HG03108 (cell line): Measurements from ENCODE around the gene VGLL4.

Experiments
- ATAC-seq: cut with Tn5 transposase; IDR thresholded peaks from one replicate; pipeline ENCODE4 v1.9.1; 2021; ENCODE audit warnings: moderate library complexity; ENCODE audit not compliant: unreplicated experiment

The VGLL4 gene

DNA sequence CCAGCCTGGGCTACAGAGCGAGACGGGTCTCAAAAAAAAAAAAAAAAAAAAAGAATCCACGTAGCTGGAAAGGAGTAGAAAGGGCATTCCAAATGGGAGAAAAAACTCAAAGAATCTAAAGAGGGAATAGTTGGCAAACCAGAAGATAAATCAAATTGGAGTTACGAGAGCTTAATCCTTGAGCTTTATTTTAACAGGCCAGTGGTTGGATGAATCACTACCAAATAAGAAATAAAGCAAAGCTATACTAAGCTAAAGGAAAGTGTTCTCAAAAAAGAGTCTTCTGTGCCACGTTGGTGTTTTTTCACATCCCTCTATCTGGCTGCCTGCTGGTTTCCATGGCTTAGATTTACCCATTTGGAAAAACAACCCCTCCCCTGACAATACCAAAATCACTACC is 14.0 kb downstream of the VGLL4 start:
- ATAC-seq: no peak

DNA sequence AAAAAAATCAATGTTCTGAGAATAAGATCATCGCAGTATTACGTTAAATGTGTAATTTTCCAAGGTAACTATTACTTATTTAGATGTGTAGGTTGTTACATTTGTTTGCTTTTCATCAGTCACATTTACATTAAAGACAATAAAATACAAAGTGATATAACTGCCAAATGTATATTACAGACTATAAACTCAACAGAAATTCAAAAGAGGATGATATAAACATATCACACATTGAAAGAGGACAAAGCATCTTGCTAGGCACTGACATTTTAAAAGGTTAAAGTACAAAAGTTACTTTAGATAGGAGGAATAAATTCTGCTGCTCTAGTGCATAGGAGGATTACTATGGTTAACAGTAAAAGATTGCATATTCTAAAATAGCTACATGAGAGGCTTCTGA is 16.1 kb downstream of the VGLL4 start:
- no peak for ATAC-seq

- ATAC-seq: peak; percentile 66
Measured at GRCh38 chr3:11626084-11626463, 17.6 kb downstream of the VGLL4 start.

DNA sequence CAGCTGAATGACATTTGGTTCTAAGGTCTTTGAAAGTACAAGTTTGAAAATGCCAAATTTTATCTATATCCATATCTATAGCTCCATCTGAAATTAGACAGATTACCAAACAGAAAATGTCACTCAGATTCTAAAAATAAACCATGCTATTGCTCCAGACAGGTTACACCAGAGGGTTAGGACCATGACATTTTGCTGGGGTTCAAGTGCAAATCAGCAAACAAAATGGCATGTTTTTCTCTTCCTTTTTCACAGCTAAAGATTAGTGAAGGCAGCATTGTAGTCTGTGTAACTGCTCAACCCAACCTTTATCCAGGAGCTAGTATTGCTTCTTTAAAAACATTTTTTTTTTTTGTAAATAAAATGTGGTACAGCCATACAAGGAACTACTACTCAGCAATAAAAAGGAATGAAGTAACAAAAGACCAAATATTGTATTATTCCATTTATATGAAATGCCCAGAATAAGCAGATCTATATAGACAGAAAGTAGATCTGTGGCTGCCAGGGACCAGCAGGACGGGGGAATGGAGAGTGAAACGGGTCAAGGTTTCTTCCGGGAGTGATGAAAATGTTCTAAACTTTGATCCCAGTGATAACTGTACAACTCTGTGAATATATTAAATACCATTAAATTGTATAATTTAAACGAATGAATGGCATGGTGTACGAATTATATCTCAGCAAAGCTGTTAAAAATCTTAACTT is 18.2 kb downstream of the VGLL4 start:
- no peak for ATAC-seq

- ATAC-seq: no peak
Measured at GRCh38 chr3:11624704-11625375, 18.9 kb downstream of the VGLL4 start.

GRCh38 chr3:11624161-11624560 is 19.6 kb downstream of the VGLL4 start:
- ATAC-seq: no peak

- no peak for ATAC-seq
Measured at GRCh38 chr3:11622586-11623550, 20.8 kb downstream of the VGLL4 start.

DNA sequence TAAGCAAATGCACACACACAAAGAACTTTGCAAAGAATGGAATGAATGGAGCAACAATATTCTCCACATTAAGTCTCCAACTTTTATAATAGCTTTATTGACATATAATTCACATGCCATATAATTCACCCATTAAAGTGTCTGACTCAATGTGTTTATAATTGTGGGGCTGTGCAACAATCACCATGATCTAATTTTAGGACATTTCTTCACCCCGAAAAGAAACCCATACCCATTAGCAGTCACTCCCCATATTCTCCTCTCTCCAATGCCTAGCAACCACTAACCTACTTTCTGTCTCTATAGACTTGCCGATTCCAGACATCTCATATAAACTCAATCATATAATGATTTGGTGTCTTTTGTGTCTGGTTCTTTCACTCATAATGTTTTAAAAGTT is 22.6 kb downstream of the VGLL4 start:
- ATAC-seq: no peak

GRCh38 chr3:11619946-11620652 is 23.6 kb downstream of the VGLL4 start:
- peak; percentile 58 for ATAC-seq

GRCh38 chr3:11619461-11619860 is 24.3 kb downstream of the VGLL4 start:
- ATAC-seq: no peak

DNA sequence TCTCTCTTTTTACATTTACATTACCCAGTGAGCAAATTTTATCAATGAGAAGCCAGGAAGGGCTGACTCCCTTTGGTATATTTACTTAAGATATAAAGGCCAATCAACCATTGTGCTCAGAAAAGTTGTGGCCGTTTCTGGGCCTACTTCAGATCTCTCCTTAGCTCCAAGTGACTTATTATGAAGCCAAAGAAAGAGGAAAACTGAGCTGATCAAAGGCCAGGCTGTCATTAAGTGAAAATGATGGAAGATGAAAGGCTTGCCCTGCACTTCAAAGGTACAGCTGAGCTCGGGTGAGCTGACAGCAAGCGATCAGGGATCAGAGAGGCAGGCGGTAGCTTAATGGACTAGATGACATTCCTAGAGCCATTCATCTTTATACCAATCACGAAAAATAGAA is 24.8 kb downstream of the VGLL4 start:
- no peak for ATAC-seq

GRCh38 chr3:11616551-11616950 is 27.2 kb downstream of the VGLL4 start:
- no peak for ATAC-seq

DNA sequence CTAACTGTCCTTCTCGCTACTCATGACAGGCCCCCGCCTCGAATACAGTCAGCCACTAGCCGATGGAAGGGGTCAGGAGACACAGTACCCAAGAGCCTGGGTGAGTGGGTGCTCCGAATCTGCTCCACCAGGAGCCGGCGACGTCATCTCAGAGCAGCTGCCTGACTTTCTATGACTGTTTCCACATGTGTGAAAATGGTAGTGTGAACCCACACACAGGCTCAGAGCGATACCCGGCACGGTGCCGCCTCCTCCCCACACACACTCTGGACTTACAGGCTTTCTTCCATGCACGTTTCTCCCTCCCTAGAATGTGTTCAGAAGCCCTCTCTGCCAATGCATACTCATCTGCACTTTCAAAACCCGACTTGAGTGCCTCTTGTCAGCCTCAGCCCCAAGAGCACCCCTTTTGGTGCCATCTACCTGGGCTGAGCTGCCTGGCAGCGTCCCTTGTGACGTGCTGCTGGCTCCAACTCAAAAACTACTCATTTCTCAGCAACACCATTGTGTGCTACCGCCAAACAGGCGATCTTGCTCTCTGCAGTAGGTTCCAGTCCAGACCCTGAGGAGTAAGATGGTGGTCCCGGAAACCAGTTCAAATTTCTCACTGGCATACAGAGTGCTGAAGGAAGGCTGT is 29.7 kb downstream of the VGLL4 start:
- no peak for ATAC-seq

GRCh38 chr3:11613319-11613718 is 30.4 kb downstream of the VGLL4 start:
- no peak for ATAC-seq

GRCh38 chr3:11612515-11613188 is 31.1 kb downstream of the VGLL4 start:
- ATAC-seq: no peak

DNA sequence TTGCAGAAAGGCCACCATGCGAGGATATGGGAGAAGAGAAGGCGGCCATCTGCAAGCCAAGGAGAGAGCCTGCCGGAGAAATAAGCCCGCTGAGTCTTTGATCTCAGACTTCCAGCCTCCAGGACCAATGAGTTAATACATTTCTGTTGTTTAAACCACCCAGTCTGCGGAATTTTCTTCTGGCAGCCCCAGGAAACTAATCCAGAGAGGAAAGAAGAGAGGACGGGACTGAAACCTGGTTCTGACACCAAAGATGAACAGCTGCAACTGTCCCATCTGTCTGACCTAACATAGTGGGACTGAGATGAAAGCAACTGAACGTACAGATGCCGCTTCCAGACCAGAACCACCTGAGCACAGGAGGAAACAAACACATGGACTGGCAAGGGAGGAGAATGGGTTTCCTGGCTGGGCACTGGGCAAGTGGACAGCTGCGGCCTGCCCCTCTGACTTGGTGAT is 32.3 kb downstream of the VGLL4 start:
- ATAC-seq: no peak

- no peak for ATAC-seq
Measured at GRCh38 chr3:11610700-11611275, 32.9 kb downstream of the VGLL4 start.

GRCh38 chr3:11610044-11610671 is 33.6 kb downstream of the VGLL4 start:
- ATAC-seq: no peak

- ATAC-seq: no peak
Measured at GRCh38 chr3:11609481-11609880, 34.2 kb downstream of the VGLL4 start.
